ENCODE measurements around the gene SLC35A2.

Gene SLC35A2

GRCh38 chrX:48909703-48910294, 1.6 kb downstream of the SLC35A2 start:
- no peak overlapping the region for H3K4me3 ChIP-seq (ENCODE audit: low read length)
- no peak overlapping the region for H3K23ac ChIP-seq (ENCODE audit: low read length)
- no peaks in the 10 kb centered on the region for H3K79me1 ChIP-seq (ENCODE audit: low read length)
- H3K56ac ChIP-seq (ENCODE audit: low read length) = no peak overlapping the region
- no peak overlapping the region for H2AK5ac ChIP-seq (ENCODE audit: low read length)
- no peak overlapping the region for H3K4me2 ChIP-seq (ENCODE audit: low read length)
- no peak overlapping the region for H3K18ac ChIP-seq (ENCODE audit: low read length)
- H3K27me3 ChIP-seq (ENCODE audit: insufficient read depth, low read length, poor library complexity) = no peaks in the 10 kb centered on the region
- DNase-seq = no peak
- H4K8ac ChIP-seq (ENCODE audit: low read depth, low read length) = no peak overlapping the region
- no peak overlapping the region for H2BK120ac ChIP-seq (ENCODE audit: low read depth, low read length)
- H3K4ac ChIP-seq (ENCODE audit: low read depth, low read length) = no peak overlapping the region
- H3K9ac ChIP-seq (ENCODE audit: low read length) = no peak overlapping the region
- no peak overlapping the region for H2BK15ac ChIP-seq (replicated peaks; ENCODE audit: low read depth)
- WGBS (ENCODE audit: extremely low coverage, insufficient coverage, low lambda C conversion rate) = no CpG with 5 or more reads among the region's 17 CpGs
- H4K5ac ChIP-seq (ENCODE audit: low read length) = no peak overlapping the region
- no peaks in the 10 kb centered on the region for H3K36me3 ChIP-seq (ENCODE audit: control insufficient read depth, insufficient read depth, low read length)
- H3K79me2 ChIP-seq (ENCODE audit: control insufficient read depth, insufficient read depth, low read length) = peaks cover 6% of the 10 kb centered on the region
- no peak overlapping the region for H3K27ac ChIP-seq (ENCODE audit: low read depth, low read length)
- H2BK5ac ChIP-seq (ENCODE audit: low read length) = no peak overlapping the region
- no peaks in the 10 kb centered on the region for H3K4me1 ChIP-seq (ENCODE audit: control insufficient read depth, low read depth, low read length)

GRCh38 chrX:48908600-48908999, 2.8 kb downstream of the SLC35A2 start:
- Histone ChIP-seq H3K23ac (ENCODE audit: low read length) (no peak overlapping the region), H3K27ac (ENCODE audit: low read depth, low read length) (no peak overlapping the region), H3K4me1 (ENCODE audit: control insufficient read depth, low read depth, low read length) (no peaks in the 10 kb centered on the region), H3K18ac (ENCODE audit: low read length) (no peak overlapping the region), H3K9ac (ENCODE audit: low read length) (no peak overlapping the region), H3K4me3 (ENCODE audit: low read length) (no peak overlapping the region), H2BK5ac (ENCODE audit: low read length) (no peak overlapping the region), H3K4ac (ENCODE audit: low read depth, low read length) (no peak overlapping the region), H3K56ac (ENCODE audit: low read length) (no peak overlapping the region), H3K79me2 (ENCODE audit: control insufficient read depth, insufficient read depth, low read length) (peaks cover 6% of the 10 kb centered on the region), H2BK120ac (ENCODE audit: low read depth, low read length) (no peak overlapping the region), H2AK5ac (ENCODE audit: low read length) (no peak overlapping the region), H4K8ac (ENCODE audit: low read depth, low read length) (no peak overlapping the region), H4K5ac (ENCODE audit: low read length) (no peak overlapping the region), H3K27me3 (ENCODE audit: insufficient read depth, low read length, poor library complexity) (no peaks in the 10 kb centered on the region), H3K4me2 (ENCODE audit: low read length) (no peak overlapping the region), H3K79me1 (ENCODE audit: low read length) (no peaks in the 10 kb centered on the region), H2BK15ac (replicated peaks; ENCODE audit: low read depth) (no peak overlapping the region), H3K36me3 (ENCODE audit: control insufficient read depth, insufficient read depth, low read length) (no peaks in the 10 kb centered on the region)
- no CpG with 5 or more reads among the region's 1 CpG for WGBS (ENCODE audit: extremely low coverage, insufficient coverage, low lambda C conversion rate)
- DNase-seq = peak; percentile 75

- Histone ChIP-seq H3K36me3 (ENCODE audit: control insufficient read depth, insufficient read depth, low read length) (peaks cover 2% of the 10 kb centered on the region), H3K79me1 (ENCODE audit: low read length) (no peaks in the 10 kb centered on the region), H2BK5ac (ENCODE audit: low read length) (no peak overlapping the region), H3K56ac (ENCODE audit: low read length) (no peak overlapping the region), H4K5ac (ENCODE audit: low read length) (no peak overlapping the region), H3K23ac (ENCODE audit: low read length) (no peak overlapping the region), H3K4ac (ENCODE audit: low read depth, low read length) (no peak overlapping the region), H4K8ac (ENCODE audit: low read depth, low read length) (no peak overlapping the region), H3K27me3 (ENCODE audit: insufficient read depth, low read length, poor library complexity) (no peaks in the 10 kb centered on the region), H2BK120ac (ENCODE audit: low read depth, low read length) (no peak overlapping the region), H3K27ac (ENCODE audit: low read depth, low read length) (no peak overlapping the region), H3K4me2 (ENCODE audit: low read length) (no peak overlapping the region), H3K4me3 (ENCODE audit: low read length) (no peak overlapping the region), H3K18ac (ENCODE audit: low read length) (no peak overlapping the region), H3K4me1 (ENCODE audit: control insufficient read depth, low read depth, low read length) (no peaks in the 10 kb centered on the region), H2BK15ac (replicated peaks; ENCODE audit: low read depth) (no peak overlapping the region), H3K9ac (ENCODE audit: low read length) (no peak overlapping the region), H3K79me2 (ENCODE audit: control insufficient read depth, insufficient read depth, low read length) (no peaks in the 10 kb centered on the region), H2AK5ac (ENCODE audit: low read length) (no peak overlapping the region)
- no CpG with 5 or more reads among the region's 20 CpGs for WGBS (ENCODE audit: extremely low coverage, insufficient coverage, low lambda C conversion rate)
- DNase-seq = no peak
These were observed 6.2 kb downstream of the SLC35A2 start for GRCh38 chrX:48905090-48905790.

GRCh38 chrX:48904626-48905025, 6.8 kb downstream of the SLC35A2 start:
- no peak overlapping the region for H4K8ac ChIP-seq (ENCODE audit: low read depth, low read length)
- no CpG with 5 or more reads among the region's 14 CpGs for WGBS (ENCODE audit: extremely low coverage, insufficient coverage, low lambda C conversion rate)
- no peak overlapping the region for H3K23ac ChIP-seq (ENCODE audit: low read length)
- no peaks in the 10 kb centered on the region for H3K27me3 ChIP-seq (ENCODE audit: insufficient read depth, low read length, poor library complexity)
- no peak overlapping the region for H4K5ac ChIP-seq (ENCODE audit: low read length)
- no peak overlapping the region for H3K9ac ChIP-seq (ENCODE audit: low read length)
- no peak overlapping the region for H3K27ac ChIP-seq (ENCODE audit: low read depth, low read length)
- H3K56ac ChIP-seq (ENCODE audit: low read length) = no peak overlapping the region
- no peak for DNase-seq
- no peak overlapping the region for H3K4me3 ChIP-seq (ENCODE audit: low read length)
- H2BK120ac ChIP-seq (ENCODE audit: low read depth, low read length) = no peak overlapping the region
- no peak overlapping the region for H2BK15ac ChIP-seq (replicated peaks; ENCODE audit: low read depth)
- no peak overlapping the region for H3K18ac ChIP-seq (ENCODE audit: low read length)
- H3K4me2 ChIP-seq (ENCODE audit: low read length) = no peak overlapping the region
- H2AK5ac ChIP-seq (ENCODE audit: low read length) = no peak overlapping the region
- H3K36me3 ChIP-seq (ENCODE audit: control insufficient read depth, insufficient read depth, low read length) = peaks cover 2% of the 10 kb centered on the region
- no peak overlapping the region for H2BK5ac ChIP-seq (ENCODE audit: low read length)
- H3K79me2 ChIP-seq (ENCODE audit: control insufficient read depth, insufficient read depth, low read length) = peaks cover under 1% of the 10 kb centered on the region
- H3K4ac ChIP-seq (ENCODE audit: low read depth, low read length) = no peak overlapping the region
- no peaks in the 10 kb centered on the region for H3K4me1 ChIP-seq (ENCODE audit: control insufficient read depth, low read depth, low read length)
- H3K79me1 ChIP-seq (ENCODE audit: low read length) = no peaks in the 10 kb centered on the region

GRCh38 chrX:48904180-48904579, 7.3 kb downstream of the SLC35A2 start:
- no peak overlapping the region for H3K23ac ChIP-seq (ENCODE audit: low read length)

More at GRCh38 chrX:48904180-48904579, 7.3 kb downstream of the SLC35A2 start:
- H2BK5ac ChIP-seq (ENCODE audit: low read length) = no peak overlapping the region
- no peak overlapping the region for H3K4ac ChIP-seq (ENCODE audit: low read depth, low read length)
- no peak overlapping the region for H4K5ac ChIP-seq (ENCODE audit: low read length)
- H2BK120ac ChIP-seq (ENCODE audit: low read depth, low read length) = no peak overlapping the region
- H3K18ac ChIP-seq (ENCODE audit: low read length) = no peak overlapping the region
- H3K4me3 ChIP-seq (ENCODE audit: low read length) = no peak overlapping the region
- no peak overlapping the region for H2AK5ac ChIP-seq (ENCODE audit: low read length)
- no peaks in the 10 kb centered on the region for H3K79me1 ChIP-seq (ENCODE audit: low read length)
- no peak overlapping the region for H3K27ac ChIP-seq (ENCODE audit: low read depth, low read length)
- no CpG with 5 or more reads among the region's 8 CpGs for WGBS (ENCODE audit: extremely low coverage, insufficient coverage, low lambda C conversion rate)
- H4K8ac ChIP-seq (ENCODE audit: low read depth, low read length) = no peak overlapping the region
- H3K4me1 ChIP-seq (ENCODE audit: control insufficient read depth, low read depth, low read length) = no peaks in the 10 kb centered on the region
- no peak overlapping the region for H3K56ac ChIP-seq (ENCODE audit: low read length)
- no peak overlapping the region for H3K4me2 ChIP-seq (ENCODE audit: low read length)
- no peak overlapping the region for H2BK15ac ChIP-seq (replicated peaks; ENCODE audit: low read depth)
- no peaks in the 10 kb centered on the region for H3K27me3 ChIP-seq (ENCODE audit: insufficient read depth, low read length, poor library complexity)
- H3K79me2 ChIP-seq (ENCODE audit: control insufficient read depth, insufficient read depth, low read length) = peaks cover 3% of the 10 kb centered on the region
- no peak for DNase-seq
- peaks cover 2% of the 10 kb centered on the region for H3K36me3 ChIP-seq (ENCODE audit: control insufficient read depth, insufficient read depth, low read length)
- no peak overlapping the region for H3K9ac ChIP-seq (ENCODE audit: low read length)
